Ishikawa (cell line): ENCODE results near the gene LYRM2.

Experiments
- CREB1 ChIP-seq: IDR thresholded peaks from 2 replicates; pipeline ENCODE4 v1.6.1; 2012; ENCODE audit warnings: low read depth
- EGR1 ChIP-seq: IDR thresholded peaks from 2 replicates; pipeline ENCODE4 v1.6.1; 2012
- EP300 ChIP-seq: IDR thresholded peaks from 2 replicates; pipeline ENCODE4 v1.6.1; 2012; ENCODE audit warnings: borderline replicate concordance
- NFIC ChIP-seq: IDR thresholded peaks from 2 replicates; pipeline ENCODE4 v1.6.1; 2012
- RAD21 ChIP-seq: IDR thresholded peaks from 2 replicates; pipeline ENCODE4 v1.6.1; 2012; ENCODE audit warnings: low read depth
- TAF1 ChIP-seq: IDR thresholded peaks from 2 replicates; pipeline ENCODE4 v1.6.1; 2012; ENCODE audit warnings: low read depth, mild to moderate bottlenecking
- TCF12 ChIP-seq: IDR thresholded peaks from 2 replicates; pipeline ENCODE4 v1.6.1; 2012; ENCODE audit warnings: low read depth
- TEAD4 ChIP-seq: IDR thresholded peaks from 2 replicates; pipeline ENCODE4 v1.6.1; 2012
- YY1 ChIP-seq: IDR thresholded peaks from 2 replicates; pipeline ENCODE4 v1.6.1; 2012; ENCODE audit warnings: low read depth
- ZBTB7A ChIP-seq: IDR thresholded peaks from 2 replicates; pipeline ENCODE4 v1.6.1; 2012; ENCODE audit warnings: low read depth
- TF ChIP-seq, protein P1 (sequence below): IDR thresholded peaks from 2 replicates; pipeline ENCODE4 v1.6.1; 2012
- TF ChIP-seq, protein P2 (sequence below): IDR thresholded peaks from 2 replicates; pipeline ENCODE4 v1.6.1; 2012; ENCODE audit warnings: low read depth, mild to moderate bottlenecking

DNA sequence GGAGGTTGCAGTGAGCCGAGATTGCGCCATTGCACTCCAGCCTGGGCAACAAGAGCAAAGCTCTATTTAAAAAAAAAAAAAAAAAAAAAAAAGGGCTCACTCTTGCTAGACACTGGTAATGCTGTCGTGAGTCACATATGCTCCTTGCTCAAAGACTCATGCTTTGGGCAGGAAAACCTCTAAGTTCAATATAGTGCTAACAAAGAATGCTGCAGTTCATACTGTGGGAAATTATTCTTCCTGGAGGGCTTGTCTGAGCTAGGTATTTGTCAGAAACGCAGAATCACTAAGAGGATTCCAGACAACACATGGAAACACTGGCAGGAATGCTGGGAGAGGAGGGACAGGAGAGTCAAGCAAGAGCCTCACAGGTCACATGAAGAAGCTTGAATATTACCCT lies 2.3 kb upstream of the LYRM2 start:
- TF ChIP-seq CREB1: no peak
- no peak for TF ChIP-seq ZBTB7A
- TF ChIP-seq EP300: no peak
- TF ChIP-seq, protein P1, sequence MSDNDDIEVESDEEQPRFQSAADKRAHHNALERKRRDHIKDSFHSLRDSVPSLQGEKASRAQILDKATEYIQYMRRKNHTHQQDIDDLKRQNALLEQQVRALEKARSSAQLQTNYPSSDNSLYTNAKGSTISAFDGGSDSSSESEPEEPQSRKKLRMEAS: no peak
- no peak for TF ChIP-seq YY1
- TF ChIP-seq TAF1: no peak
- TF ChIP-seq TCF12: no peak
- no peak for TF ChIP-seq RAD21
- TF ChIP-seq EGR1: no peak
- TF ChIP-seq, protein P2, sequence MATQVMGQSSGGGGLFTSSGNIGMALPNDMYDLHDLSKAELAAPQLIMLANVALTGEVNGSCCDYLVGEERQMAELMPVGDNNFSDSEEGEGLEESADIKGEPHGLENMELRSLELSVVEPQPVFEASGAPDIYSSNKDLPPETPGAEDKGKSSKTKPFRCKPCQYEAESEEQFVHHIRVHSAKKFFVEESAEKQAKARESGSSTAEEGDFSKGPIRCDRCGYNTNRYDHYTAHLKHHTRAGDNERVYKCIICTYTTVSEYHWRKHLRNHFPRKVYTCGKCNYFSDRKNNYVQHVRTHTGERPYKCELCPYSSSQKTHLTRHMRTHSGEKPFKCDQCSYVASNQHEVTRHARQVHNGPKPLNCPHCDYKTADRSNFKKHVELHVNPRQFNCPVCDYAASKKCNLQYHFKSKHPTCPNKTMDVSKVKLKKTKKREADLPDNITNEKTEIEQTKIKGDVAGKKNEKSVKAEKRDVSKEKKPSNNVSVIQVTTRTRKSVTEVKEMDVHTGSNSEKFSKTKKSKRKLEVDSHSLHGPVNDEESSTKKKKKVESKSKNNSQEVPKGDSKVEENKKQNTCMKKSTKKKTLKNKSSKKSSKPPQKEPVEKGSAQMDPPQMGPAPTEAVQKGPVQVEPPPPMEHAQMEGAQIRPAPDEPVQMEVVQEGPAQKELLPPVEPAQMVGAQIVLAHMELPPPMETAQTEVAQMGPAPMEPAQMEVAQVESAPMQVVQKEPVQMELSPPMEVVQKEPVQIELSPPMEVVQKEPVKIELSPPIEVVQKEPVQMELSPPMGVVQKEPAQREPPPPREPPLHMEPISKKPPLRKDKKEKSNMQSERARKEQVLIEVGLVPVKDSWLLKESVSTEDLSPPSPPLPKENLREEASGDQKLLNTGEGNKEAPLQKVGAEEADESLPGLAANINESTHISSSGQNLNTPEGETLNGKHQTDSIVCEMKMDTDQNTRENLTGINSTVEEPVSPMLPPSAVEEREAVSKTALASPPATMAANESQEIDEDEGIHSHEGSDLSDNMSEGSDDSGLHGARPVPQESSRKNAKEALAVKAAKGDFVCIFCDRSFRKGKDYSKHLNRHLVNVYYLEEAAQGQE: no peak
- TF ChIP-seq TEAD4: no peak
- TF ChIP-seq NFIC: no peak
